Dedifferentiated amniotic fluid mesenchymal stem cell (primary cell): ENCODE data around the gene HOXD10.

Experiments used
- DNase-seq: peaks from one replicate; pipeline ENCODE4 v3.0.0-alpha.2; 2016; ENCODE audit errors: extremely low spot score

Gene HOXD10

GRCh38 chr2:176115883-176116813 is at the start of gene HOXD10:
Gene HOXD10 (plus strand): TSS chr2:176116778. CDS start chr2:176116834, 56 bp downstream.
- DNase-seq = no peak

DNA sequence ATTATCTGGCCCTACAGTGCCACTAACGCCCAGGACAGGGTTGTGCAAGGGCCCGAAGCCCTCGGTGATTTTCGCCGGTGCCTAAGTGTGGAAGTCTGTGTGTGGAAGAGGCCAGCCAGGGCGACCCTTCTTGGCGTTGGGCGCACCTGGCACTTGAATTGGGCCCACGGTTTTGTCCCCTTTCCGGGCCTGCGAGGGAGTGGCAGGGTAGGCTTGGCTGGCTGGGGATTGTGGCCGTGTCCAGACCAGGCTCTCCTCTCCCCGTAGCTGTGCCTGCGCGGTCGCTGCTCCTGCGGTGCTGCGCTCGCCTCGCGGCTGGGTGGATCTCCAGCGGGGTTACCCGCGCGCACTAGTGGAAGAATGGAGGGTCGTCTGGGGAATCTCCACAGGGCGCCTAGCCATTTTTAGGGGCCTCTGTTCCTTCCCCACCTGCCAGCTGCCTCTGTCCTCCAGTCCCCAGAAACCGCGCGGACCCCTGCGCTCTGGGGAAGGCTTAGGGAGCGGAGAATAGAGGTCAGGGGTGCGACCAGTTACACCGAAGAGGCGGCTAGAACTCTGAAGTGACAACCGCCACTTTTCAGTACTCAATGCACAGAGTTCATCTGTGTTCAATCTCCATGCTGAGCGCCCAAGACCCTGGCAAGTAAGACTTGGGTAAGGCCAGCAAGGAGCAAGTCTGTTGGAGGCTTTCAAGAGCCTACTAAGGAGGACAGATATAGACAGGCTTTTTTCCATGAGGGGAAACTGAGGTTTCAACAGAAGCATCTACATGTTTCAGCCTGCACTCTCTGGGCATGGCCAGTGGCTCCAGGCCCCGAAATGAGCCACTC is 48.8 kb upstream of the HOXD10 start:
- no peak for DNase-seq

GRCh38 chr2:176068419-176068832 is 48.2 kb upstream of the HOXD10 start:
- DNase-seq = no peak

DNA sequence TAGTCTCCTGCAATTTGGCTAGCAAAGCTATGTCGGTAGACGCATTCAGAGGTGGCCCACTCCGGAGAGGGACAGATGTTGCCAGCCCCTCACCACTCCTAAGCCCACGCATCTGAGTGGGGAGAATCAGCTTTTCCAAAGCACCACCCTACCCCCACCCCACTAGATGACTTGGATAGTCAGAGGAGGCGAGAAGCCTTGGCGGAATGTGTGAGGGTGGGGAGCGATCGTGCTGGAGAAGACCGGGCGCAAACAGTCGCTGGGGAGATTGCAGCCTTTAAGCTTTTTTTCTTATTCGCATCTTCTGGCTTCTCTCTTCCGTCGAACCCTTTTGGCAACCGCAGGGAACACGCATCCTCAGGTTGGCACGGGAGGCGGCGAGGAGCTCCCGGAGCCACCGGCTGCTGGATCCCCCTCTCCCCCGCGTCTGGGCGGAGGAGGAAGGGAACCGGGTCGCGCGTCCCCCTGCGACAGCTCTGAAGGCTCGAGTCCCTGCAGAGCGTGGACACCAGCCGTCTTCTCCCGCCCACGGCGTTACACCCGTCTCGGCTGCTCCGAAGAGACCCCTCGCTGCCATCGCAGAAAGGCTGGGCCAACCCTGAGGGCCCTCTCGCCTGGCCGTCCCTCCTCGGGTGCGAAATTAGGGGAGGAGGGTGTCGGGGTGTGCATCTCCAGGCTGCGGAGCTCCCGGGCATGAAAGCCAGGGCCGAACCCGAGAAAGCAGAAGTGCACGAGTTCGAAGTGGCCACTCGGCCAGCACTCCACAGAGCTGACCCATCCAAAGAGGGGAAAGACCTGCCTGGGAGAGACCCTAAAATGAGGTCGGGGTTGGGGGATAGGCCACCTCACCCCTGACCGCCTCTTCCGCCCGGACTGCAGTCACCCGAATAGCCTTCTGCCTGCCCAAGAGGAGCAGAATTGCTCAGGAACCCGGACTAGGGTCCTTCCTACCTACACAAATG is 45.0 kb upstream of the HOXD10 start:
- DNase-seq = no peak

- DNase-seq = no peak
Observed at GRCh38 chr2:176072292-176072669, 44.3 kb upstream of the HOXD10 start.

DNA sequence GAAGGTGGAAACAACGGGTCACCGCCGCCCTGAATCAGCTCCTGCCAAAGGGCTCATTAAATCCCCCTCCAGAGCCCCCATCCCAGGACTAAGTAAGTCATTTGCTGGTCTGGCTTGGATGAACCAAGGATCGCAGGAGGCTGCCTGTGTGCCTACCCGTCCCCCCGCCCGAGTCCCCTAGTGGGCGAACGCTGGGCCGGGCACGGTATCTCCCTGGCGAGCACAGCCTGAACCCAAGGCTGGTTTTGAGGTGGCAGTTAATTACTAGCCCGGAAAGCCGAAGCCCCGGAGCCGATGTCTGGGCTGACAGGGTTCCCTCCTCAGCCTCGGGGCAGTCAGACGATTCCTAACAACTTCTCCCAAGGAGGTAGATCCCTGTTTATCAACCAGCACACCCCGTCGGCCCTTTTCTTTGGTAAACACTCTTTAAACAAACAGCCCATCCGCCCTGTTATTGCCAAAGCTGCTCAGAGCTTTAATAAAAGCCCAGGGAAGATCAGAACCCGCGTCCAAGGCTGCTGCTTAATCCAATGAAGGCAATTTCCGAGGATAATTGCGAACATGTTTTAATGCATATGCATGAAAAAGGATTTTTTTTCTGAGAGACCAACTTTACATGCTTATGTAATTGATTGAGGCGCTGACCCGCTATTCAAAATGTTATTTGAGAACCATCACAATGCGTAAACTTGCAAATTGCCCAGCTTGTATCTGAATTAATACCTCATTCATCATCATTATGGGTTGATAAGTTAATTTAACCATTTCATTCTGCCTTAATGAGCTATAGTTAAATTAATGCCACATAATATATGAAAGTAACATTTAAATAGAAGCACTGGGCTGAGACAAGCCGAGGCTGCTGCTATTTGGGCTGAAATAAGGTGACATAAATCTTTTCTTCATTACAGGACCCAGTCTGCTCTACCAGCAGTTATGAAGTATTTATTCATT is 43.4 kb upstream of the HOXD10 start:
- no peak for DNase-seq

DNA sequence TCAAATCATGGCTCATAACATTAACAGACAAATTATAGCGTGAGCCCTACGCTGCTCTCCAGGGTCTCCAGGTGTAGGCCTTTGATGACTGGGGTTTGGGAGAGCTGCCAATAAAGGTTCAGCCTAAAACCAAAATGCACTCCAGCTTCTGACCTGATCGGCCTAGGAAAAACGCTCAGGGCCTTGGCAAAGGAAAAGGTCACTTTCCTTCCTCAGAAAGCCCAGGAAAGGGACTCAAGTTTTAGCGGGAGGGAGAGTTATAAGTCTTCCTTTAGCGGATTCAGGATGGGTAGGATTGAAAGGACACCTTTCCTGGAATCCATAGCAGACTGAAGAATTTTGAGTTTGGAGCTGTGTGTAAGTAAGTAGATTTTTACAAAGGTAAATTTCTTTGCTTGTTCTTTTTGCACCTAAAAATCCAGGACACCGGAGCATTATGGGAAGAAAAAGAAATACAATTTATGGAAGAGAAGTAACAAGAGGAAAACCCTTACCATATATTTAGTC is 41.6 kb upstream of the HOXD10 start:
- no peak for DNase-seq

DNA sequence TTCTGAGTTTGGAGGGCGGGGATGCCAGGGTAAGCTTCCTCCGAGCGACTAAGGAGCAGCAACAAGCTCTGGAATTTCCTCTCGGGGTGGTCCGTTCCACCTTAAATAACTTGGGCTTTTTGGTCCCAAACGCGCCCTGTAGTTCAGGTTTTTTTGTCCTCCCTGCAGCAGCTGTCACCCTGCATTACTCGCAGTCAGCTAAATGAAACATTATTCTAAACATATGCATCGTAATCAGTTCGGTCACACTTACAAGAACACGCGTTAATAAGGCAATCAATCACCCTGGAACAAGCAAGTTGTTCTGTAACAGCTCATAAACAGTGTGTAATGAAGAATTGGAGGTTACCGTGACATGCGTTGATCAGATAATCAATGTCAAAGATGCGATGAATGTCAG is 41.1 kb upstream of the HOXD10 start:
- no peak for DNase-seq

DNA sequence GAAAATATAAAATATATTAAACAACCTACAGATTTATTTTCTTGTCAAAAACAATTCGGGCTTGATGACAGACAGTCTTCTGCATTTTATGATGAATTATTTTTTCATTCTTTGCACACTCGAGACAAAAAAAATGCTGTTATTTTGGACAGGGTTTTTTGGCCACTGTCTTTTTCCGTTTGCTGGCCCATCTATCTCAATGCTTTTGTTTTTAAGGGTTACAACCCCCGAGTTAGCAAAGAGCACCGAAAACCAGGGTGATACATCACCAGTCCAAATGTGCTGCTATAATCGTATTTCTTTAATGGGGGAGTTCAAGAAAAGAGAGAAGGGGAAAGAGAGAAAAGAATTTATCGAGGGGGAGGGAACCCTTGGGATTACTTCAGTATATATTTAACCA is 40.5 kb upstream of the HOXD10 start:
- no peak for DNase-seq

GRCh38 chr2:176076796-176077195 is 39.8 kb upstream of the HOXD10 start:
- DNase-seq = no peak

- no peak for DNase-seq
Observed at GRCh38 chr2:176078541-176079284, 37.9 kb upstream of the HOXD10 start.

DNA sequence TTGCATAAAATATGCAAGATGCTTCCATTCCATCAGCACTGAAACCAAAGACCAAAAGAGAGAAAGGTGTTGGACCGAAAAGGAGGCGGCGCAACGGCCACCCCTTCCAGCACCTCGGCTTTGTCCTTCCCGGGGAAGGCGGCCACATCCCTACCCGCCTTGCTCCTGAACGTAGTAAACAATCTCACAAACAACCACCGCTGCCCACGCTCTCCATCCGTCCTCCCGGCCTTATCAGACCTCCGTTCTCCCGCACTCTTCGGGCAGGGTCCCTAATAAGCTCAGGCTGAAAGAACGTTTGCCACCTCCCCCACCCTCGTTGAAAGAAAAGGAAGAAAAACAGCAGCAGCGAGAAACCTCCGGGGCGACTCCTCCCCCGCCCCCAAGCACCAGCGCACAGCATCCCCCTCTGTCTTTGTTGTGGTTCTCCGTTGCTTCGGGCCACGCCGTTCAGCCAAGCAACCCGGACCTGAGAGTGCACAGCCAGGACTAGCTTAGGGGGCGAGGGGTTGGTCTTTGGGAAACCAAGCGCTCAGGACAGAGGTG is 37.2 kb upstream of the HOXD10 start:
- DNase-seq = no peak

DNA sequence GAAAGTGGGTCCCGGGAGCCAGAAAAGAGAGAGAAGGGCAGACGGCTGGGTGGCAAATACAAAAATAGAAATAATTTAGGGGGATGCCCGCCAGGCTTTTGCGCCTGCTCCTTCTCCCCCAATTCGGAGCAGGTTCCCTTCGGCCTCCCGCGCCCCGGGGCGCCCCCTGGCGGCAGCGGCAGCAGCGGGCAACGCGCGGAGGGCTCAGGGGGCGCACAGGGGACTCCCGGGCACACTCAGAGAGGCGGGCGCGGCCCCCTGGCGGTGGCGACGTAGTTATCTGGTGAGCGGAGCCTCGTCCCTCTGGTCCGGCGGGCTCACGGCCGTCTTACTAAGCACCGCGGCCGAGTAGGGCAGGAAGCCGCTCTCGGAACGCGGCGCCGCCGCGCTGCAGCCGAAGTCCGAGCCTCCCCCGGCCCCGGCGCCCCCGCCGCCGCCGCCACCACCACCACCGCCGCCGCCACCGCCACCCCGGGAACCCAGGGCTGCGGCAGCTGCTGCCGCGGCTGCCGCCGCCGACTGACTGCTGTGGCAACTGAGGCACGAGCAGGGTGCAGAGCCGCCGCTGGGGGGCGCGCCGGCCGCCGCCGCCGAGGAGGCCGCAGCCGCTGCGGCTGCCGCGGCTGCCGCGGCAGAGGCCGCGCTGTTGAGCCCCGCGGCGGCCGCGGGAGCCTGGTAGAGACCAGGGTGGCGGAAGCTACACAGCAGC is 36.6 kb upstream of the HOXD10 start:
- no peak for DNase-seq

DNA sequence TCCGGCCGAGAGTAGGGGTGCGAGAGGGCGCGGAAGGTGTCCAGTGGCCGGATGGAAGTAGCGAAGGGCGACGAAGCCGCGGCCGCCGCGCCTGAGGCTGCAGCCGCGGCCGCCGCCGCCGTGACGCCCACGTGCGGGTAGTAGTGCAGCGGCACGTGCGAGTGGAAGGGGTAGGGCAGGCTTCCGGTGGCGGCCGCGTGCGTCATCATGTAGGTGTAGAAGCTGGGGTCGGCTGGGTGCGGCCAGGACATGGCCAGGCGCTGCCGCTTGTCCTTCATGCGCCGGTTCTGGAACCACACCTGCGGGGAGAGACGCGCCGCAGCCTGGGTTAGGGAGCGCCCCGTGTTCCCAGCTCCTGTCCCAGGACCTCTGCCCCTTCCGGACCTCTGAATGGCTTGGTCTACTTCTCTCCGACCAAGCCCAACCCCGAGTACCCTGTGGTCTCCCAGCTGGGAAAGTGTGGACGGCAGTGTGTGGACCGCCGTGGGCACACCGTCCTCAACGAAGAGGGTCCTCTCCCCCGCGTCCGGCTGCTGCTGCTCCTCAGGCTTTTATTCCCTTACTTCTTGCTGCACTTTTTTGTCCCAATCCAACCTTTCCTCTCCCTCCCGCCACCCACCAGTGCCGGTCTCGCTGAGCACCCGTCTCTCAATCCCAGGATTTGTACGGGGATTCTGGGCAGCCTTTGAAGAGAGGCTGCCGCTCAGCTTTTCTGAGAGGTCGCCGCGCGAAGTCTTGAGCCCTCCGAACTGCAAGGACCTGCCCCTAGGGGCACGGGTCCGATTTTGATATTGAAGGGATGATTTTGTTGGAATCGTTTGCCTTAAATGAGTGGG is 35.8 kb upstream of the HOXD10 start:
- no peak for DNase-seq

DNA sequence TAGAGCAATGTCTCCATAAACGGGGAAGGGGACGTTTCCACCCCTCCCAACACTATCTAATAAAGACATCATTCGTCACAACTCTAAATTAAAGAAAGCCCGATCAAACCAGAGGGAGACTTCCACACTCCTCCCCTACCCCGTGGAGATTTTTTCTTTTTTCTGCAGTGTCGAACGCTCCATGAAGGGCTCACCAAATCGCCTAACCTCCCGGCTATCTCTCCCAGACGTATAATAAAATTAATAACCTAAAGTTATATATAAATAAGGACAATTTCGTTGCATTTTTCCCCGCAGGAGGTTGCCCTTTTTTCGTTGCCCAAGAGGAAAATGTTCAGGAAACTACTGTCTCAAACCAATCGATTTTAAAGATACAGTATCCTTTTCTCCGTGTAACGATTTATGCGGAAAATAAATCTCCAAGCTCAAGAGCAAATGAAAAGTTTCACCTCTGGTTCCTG is 35.2 kb upstream of the HOXD10 start:
- no peak for DNase-seq

DNA sequence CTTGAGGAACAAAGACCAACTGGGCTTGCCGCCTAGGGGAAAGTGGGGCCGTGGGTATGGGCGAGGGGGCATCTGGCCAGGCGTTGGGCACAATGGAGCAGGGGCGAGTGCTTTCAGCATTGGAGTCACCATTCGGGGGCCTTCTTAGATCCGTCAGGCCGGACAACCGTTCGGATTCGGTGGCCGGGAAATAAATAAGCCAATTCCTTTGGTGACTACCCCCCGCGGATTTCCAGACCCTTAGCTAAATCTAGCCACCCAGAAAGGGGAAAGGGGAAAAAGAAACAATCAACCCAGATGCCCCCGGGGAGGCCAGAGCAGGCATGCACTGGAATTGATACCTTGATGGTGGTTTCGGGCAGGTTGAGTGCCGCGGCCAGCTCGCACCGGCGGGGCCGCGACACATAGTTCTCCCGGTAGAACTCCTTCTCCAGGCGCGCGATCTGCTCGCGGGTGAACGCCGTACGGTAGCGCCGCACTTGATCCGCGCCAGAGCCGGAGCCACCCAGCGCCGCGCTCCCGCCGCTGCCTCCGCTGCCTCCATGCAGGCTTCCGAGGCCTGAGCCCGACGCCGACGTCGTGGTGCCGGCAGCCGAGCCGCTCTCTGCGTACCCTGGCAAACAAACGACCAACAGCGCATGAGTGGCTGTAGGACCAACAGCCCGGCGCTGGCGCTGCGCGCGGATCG is 34.6 kb upstream of the HOXD10 start:
- no peak for DNase-seq

DNA sequence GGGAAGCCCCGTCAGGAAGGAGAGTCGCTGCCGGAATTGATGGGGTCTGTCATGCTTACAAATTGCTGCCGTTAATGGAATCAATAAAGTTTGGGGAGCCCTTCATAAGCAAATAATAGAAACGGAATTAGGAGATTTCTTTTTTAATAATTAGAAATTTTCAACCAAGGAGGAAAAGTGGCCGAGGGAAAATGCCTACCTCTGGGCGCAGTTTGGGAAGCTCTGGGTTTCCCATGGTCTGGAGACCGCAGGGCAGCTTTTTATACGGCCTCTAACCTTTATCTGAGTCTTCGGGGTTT is 34.1 kb upstream of the HOXD10 start:
- DNase-seq = no peak
